ENCODE measurements around the gene NIM1K.

NIM1K gene

DNA sequence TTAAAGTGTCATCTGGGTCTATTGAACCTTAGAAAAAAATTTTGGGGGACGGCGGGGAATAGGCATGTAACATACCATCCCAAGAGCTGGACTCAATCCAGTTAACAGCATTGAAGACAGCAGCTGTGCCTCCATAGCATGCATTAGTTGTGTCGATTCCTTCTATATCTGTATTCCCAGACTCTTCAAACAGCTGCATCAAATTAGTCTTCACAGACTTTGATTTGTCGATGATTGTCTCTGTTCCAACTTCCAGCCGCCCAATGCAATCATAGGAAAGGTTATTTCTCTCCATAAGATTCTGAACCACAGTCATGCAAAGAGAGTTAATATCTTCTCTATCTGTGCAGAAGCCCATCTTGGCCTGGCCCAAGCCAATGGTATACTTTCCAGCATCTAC lies 106.4 kb downstream of the NIM1K start:
- no peak for ATAC-seq
- TF ChIP-seq PPARA (CRISPR knock-in tag; IDR thresholded peaks at IDR 0.05; ENCODE audit: borderline replicate concordance) = no peak
- TF ChIP-seq ZFP3 (CRISPR knock-in tag; IDR thresholded peaks at IDR 0.05) = no peak
- TF ChIP-seq TCF4 (CRISPR knock-in tag; IDR thresholded peaks at IDR 0.05; ENCODE audit: borderline replicate concordance) = peak; percentile 71; the same call in 1 of the 2 replicates
- TF ChIP-seq, protein P1, sequence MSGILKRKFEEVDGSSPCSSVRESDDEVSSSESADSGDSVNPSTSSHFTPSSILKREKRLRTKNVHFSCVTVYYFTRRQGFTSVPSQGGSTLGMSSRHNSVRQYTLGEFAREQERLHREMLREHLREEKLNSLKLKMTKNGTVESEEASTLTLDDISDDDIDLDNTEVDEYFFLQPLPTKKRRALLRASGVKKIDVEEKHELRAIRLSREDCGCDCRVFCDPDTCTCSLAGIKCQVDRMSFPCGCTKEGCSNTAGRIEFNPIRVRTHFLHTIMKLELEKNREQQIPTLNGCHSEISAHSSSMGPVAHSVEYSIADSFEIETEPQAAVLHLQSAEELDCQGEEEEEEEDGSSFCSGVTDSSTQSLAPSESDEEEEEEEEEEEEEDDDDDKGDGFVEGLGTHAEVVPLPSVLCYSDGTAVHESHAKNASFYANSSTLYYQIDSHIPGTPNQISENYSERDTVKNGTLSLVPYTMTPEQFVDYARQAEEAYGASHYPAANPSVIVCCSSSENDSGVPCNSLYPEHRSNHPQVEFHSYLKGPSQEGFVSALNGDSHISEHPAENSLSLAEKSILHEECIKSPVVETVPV (CRISPR knock-in tag; IDR thresholded peaks at IDR 0.05) = no peak
- TF ChIP-seq ZNF8 (CRISPR knock-in tag; IDR thresholded peaks at IDR 0.05) = no peak
- TF ChIP-seq ZNF70 (CRISPR knock-in tag; IDR thresholded peaks at IDR 0.05) = no peak

DNA sequence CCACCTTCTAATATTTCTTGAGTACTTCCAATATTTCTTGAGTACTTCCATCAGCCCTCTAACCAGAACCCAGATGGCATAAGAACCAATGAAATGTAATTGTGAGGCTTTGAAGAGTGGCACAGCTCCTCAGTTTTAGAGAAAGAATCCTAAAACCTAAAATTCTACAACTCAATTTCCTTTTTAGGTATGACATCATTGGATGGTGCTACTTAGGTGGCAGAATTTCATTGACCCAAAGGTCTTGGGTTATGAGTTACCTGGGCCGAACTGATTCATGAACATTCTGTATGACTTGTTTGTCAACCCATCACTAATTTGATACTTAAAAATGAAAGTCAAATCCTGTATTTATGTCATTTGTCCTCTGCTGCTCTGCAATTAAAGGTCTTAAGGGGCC lies 108.1 kb downstream of the NIM1K start:
- TF ChIP-seq GLIS3 (CRISPR knock-in tag; IDR thresholded peaks at IDR 0.05) = no peak
- TF ChIP-seq PPARA (CRISPR knock-in tag; IDR thresholded peaks at IDR 0.05; ENCODE audit: borderline replicate concordance) = no peak
- no peak for TF ChIP-seq ISL1 (CRISPR knock-in tag; IDR thresholded peaks at IDR 0.05)
- no peak for TF ChIP-seq RARB (CRISPR knock-in tag; IDR thresholded peaks at IDR 0.05)
- TF ChIP-seq, protein P2, sequence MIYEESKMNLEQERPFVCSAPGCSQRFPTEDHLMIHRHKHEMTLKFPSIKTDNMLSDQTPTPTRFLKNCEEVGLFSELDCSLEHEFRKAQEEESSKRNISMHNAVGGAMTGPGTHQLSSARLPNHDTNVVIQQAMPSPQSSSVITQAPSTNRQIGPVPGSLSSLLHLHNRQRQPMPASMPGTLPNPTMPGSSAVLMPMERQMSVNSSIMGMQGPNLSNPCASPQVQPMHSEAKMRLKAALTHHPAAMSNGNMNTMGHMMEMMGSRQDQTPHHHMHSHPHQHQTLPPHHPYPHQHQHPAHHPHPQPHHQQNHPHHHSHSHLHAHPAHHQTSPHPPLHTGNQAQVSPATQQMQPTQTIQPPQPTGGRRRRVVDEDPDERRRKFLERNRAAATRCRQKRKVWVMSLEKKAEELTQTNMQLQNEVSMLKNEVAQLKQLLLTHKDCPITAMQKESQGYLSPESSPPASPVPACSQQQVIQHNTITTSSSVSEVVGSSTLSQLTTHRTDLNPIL (CRISPR knock-in tag; IDR thresholded peaks at IDR 0.05; ENCODE audit: low read depth) = no peak
- TF ChIP-seq, protein P3, sequence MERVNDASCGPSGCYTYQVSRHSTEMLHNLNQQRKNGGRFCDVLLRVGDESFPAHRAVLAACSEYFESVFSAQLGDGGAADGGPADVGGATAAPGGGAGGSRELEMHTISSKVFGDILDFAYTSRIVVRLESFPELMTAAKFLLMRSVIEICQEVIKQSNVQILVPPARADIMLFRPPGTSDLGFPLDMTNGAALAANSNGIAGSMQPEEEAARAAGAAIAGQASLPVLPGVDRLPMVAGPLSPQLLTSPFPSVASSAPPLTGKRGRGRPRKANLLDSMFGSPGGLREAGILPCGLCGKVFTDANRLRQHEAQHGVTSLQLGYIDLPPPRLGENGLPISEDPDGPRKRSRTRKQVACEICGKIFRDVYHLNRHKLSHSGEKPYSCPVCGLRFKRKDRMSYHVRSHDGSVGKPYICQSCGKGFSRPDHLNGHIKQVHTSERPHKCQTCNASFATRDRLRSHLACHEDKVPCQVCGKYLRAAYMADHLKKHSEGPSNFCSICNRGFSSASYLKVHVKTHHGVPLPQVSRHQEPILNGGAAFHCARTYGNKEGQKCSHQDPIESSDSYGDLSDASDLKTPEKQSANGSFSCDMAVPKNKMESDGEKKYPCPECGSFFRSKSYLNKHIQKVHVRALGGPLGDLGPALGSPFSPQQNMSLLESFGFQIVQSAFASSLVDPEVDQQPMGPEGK (CRISPR knock-in tag; IDR thresholded peaks at IDR 0.05; ENCODE audit: borderline replicate concordance) = no peak
- TF ChIP-seq, protein P1 (CRISPR knock-in tag; IDR thresholded peaks at IDR 0.05) = no peak
- TF ChIP-seq TOX (CRISPR knock-in tag; IDR thresholded peaks at IDR 0.05; ENCODE audit: borderline replicate concordance) = no peak
- TF ChIP-seq ZNF565 (CRISPR knock-in tag; conservative IDR thresholded peaks at IDR 0.05; ENCODE audit: low read depth) = no peak
- TF ChIP-seq, protein P4, sequence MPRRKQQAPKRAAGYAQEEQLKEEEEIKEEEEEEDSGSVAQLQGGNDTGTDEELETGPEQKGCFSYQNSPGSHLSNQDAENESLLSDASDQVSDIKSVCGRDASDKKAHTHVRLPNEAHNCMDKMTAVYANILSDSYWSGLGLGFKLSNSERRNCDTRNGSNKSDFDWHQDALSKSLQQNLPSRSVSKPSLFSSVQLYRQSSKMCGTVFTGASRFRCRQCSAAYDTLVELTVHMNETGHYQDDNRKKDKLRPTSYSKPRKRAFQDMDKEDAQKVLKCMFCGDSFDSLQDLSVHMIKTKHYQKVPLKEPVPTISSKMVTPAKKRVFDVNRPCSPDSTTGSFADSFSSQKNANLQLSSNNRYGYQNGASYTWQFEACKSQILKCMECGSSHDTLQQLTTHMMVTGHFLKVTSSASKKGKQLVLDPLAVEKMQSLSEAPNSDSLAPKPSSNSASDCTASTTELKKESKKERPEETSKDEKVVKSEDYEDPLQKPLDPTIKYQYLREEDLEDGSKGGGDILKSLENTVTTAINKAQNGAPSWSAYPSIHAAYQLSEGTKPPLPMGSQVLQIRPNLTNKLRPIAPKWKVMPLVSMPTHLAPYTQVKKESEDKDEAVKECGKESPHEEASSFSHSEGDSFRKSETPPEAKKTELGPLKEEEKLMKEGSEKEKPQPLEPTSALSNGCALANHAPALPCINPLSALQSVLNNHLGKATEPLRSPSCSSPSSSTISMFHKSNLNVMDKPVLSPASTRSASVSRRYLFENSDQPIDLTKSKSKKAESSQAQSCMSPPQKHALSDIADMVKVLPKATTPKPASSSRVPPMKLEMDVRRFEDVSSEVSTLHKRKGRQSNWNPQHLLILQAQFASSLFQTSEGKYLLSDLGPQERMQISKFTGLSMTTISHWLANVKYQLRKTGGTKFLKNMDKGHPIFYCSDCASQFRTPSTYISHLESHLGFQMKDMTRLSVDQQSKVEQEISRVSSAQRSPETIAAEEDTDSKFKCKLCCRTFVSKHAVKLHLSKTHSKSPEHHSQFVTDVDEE (CRISPR knock-in tag; IDR thresholded peaks at IDR 0.05) = no peak
- TF ChIP-seq CSDC2 (CRISPR knock-in tag; IDR thresholded peaks at IDR 0.05) = no peak
- ATAC-seq = no peak

DNA sequence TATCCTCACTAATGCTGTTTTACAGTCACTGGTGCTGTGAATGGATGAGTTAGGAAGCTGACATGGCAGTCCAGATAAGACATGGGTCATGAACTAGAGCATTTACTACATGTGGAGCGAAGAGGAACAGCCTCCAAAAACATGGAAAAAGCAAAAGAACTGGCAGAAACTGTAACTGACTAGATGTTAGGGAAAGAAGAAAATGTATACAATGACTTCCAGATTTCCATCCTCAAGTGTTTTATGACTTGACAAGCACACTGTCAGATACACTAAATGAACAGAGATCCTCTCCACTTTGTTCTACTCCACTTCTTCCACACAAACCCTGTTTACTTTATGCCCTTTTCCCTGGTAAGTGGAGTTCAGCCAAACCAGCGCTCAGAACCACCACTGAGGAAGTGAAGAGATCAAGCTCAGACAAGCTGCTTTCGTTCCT lies 109.6 kb downstream of the NIM1K start:
- no peak for ATAC-seq
- TF ChIP-seq ZC3H10 (CRISPR knock-in tag; IDR thresholded peaks at IDR 0.05) = no peak
- TF ChIP-seq, protein P2 (CRISPR knock-in tag; IDR thresholded peaks at IDR 0.05; ENCODE audit: low read depth) = no peak
- TF ChIP-seq ARNTL (CRISPR knock-in tag; IDR thresholded peaks at IDR 0.05; ENCODE audit: borderline replicate concordance, low read depth) = no peak
- TF ChIP-seq ZFP3 (CRISPR knock-in tag; IDR thresholded peaks at IDR 0.05) = no peak
- TF ChIP-seq ESRRG (CRISPR knock-in tag; IDR thresholded peaks at IDR 0.05) = no peak
- TF ChIP-seq, protein P1 (CRISPR knock-in tag; IDR thresholded peaks at IDR 0.05) = no peak
- TF ChIP-seq TCF4 (CRISPR knock-in tag; IDR thresholded peaks at IDR 0.05; ENCODE audit: borderline replicate concordance) = no peak
- TF ChIP-seq, protein P4 (CRISPR knock-in tag; IDR thresholded peaks at IDR 0.05) = no peak
- no peak for TF ChIP-seq ZNF565 (CRISPR knock-in tag; conservative IDR thresholded peaks at IDR 0.05; ENCODE audit: low read depth)
- TF ChIP-seq ZNF8 (CRISPR knock-in tag; IDR thresholded peaks at IDR 0.05) = no peak
- no peak for TF ChIP-seq RARB (CRISPR knock-in tag; IDR thresholded peaks at IDR 0.05)
- no peak for TF ChIP-seq ZNF70 (CRISPR knock-in tag; IDR thresholded peaks at IDR 0.05)
- no peak for TF ChIP-seq ISL1 (CRISPR knock-in tag; IDR thresholded peaks at IDR 0.05)
